ENCODE results near the gene BBOX1. TPM values are rescaled to one million over a fixed set of nuclear protein-coding genes. Genes with fewer than 3 reads are reported as not detected.
"Not testable (repeated sequence)": the region's sequence is repeated elsewhere in the genome, so short reads cannot be mapped to it uniquely, and the experiment has no call there.

BBOX1 gene
- total RNA-seq, 1 donor from 2014 or later = not detected

DNA sequence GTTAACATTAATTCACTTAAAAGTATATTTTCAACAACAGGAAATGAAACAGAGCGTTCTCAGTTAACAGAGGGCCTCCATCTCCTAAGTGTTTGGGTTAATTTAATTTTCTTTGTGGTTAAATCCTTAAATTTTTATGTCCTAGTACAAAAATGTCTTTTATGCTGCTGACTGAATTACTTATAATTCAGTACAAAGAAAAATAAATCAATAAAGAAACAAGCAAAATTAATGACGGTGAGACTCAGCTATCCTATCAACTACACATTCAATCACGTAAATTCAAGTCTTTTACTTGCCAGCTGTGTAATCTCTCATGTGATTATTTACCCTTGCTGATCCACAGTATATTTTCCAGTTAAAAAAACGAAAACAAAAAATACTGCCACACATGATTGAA, 81.4 kb downstream of the BBOX1 start:
- no peak overlapping the region for H3K27ac Mint-ChIP-seq (ENCODE audit: unreplicated experiment)
- no peaks in the 10 kb centered on the region for H3K4me1 Mint-ChIP-seq (ENCODE audit: low read depth, unreplicated experiment)
- H3K4me3 Mint-ChIP-seq (ENCODE audit: unreplicated experiment) = no peak overlapping the region
- no peak for DNase-seq
- no peaks in the 10 kb centered on the region for H3K9me3 Mint-ChIP-seq (ENCODE audit: unreplicated experiment)
- H3K36me3 Mint-ChIP-seq (ENCODE audit: unreplicated experiment) = no peaks in the 10 kb centered on the region
- TF ChIP-seq, protein P1, sequence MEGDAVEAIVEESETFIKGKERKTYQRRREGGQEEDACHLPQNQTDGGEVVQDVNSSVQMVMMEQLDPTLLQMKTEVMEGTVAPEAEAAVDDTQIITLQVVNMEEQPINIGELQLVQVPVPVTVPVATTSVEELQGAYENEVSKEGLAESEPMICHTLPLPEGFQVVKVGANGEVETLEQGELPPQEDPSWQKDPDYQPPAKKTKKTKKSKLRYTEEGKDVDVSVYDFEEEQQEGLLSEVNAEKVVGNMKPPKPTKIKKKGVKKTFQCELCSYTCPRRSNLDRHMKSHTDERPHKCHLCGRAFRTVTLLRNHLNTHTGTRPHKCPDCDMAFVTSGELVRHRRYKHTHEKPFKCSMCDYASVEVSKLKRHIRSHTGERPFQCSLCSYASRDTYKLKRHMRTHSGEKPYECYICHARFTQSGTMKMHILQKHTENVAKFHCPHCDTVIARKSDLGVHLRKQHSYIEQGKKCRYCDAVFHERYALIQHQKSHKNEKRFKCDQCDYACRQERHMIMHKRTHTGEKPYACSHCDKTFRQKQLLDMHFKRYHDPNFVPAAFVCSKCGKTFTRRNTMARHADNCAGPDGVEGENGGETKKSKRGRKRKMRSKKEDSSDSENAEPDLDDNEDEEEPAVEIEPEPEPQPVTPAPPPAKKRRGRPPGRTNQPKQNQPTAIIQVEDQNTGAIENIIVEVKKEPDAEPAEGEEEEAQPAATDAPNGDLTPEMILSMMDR (IDR thresholded peaks at IDR 0.05; ENCODE audit: partially characterized antibody, unreplicated experiment) = no peak
- H3K27me3 Mint-ChIP-seq (ENCODE audit: unreplicated experiment) = no peaks in the 10 kb centered on the region

GRCh38 chr11:27124514-27125264, 84.1 kb downstream of the BBOX1 start:
- no peak overlapping the region for H3K27ac Mint-ChIP-seq (ENCODE audit: unreplicated experiment)
- H3K36me3 Mint-ChIP-seq (ENCODE audit: unreplicated experiment) = peaks cover 5% of the 10 kb centered on the region
- no peak overlapping the region for H3K4me3 Mint-ChIP-seq (ENCODE audit: unreplicated experiment)

DNA sequence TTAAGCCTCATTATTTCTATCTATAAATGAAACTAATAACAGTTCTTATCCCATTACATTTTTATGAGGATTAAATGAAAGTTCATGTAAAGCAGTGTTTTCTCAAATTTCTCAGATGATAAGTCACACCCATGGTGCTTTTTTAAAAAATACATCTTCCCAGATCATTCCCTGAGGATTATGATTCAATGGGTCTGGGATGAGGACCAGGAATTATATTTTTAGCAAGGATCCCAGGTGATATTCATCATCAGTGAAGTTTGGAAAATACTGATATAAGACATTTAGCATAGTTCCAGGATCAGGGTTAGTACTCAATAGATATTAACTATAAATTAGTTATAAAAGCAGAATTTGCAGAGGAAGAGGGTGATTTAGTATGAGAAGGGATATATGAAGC, 89.1 kb downstream of the BBOX1 start:
- Mint-ChIP-seq H3K27ac (ENCODE audit: unreplicated experiment) (no peak overlapping the region), H3K27me3 (ENCODE audit: unreplicated experiment) (peaks cover 2% of the 10 kb centered on the region)
- TF ChIP-seq, protein P1 (IDR thresholded peaks at IDR 0.05; ENCODE audit: partially characterized antibody, unreplicated experiment) = no peak

More at GRCh38 chr11:27124514-27125264, 84.1 kb downstream of the BBOX1 start:
- no peaks in the 10 kb centered on the region for H3K4me1 Mint-ChIP-seq (ENCODE audit: low read depth, unreplicated experiment)
- TF ChIP-seq, protein P1 (IDR thresholded peaks at IDR 0.05; ENCODE audit: partially characterized antibody, unreplicated experiment) = no peak
- no peaks in the 10 kb centered on the region for H3K9me3 Mint-ChIP-seq (ENCODE audit: unreplicated experiment)
- no peak for DNase-seq
- peaks cover 2% of the 10 kb centered on the region for H3K27me3 Mint-ChIP-seq (ENCODE audit: unreplicated experiment)

DNA sequence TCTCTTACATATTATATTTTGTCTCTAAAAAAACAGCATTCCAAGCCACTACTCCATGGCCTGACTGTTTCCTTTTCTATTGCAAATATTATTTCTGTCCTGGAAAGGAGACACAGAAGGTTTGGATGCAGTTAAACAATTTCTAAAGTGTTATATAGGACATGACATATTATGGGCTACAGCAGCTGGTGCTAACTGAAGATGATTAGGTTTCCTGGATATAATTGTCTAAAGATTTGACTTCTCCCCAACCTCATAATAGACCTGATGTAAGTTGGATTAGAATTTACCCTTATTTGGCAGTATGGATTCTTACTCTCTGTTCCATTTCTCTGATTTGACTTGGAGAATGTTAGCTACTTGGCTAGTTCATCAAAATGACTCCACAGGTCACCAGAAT, 90.2 kb downstream of the BBOX1 start:
- TF ChIP-seq, protein P1 (IDR thresholded peaks at IDR 0.05; ENCODE audit: partially characterized antibody, unreplicated experiment) = no peak
- Mint-ChIP-seq H3K27ac (ENCODE audit: unreplicated experiment) (no peak overlapping the region), H3K9me3 (ENCODE audit: unreplicated experiment) (peaks cover 6% of the 10 kb centered on the region), H3K4me1 (ENCODE audit: low read depth, unreplicated experiment) (no peaks in the 10 kb centered on the region), H3K27me3 (ENCODE audit: unreplicated experiment) (peaks cover 2% of the 10 kb centered on the region), H3K4me3 (ENCODE audit: unreplicated experiment) (no peak overlapping the region), H3K36me3 (ENCODE audit: unreplicated experiment) (peaks cover 12% of the 10 kb centered on the region)
- DNase-seq = no peak

More for the DNA sequence above, 89.1 kb downstream of the BBOX1 start:
- Mint-ChIP-seq H3K4me1 (ENCODE audit: low read depth, unreplicated experiment) (no peaks in the 10 kb centered on the region), H3K36me3 (ENCODE audit: unreplicated experiment) (peaks cover 12% of the 10 kb centered on the region), H3K9me3 (ENCODE audit: unreplicated experiment) (peaks cover 4% of the 10 kb centered on the region), H3K4me3 (ENCODE audit: unreplicated experiment) (no peak overlapping the region)
- no peak for DNase-seq

DNA sequence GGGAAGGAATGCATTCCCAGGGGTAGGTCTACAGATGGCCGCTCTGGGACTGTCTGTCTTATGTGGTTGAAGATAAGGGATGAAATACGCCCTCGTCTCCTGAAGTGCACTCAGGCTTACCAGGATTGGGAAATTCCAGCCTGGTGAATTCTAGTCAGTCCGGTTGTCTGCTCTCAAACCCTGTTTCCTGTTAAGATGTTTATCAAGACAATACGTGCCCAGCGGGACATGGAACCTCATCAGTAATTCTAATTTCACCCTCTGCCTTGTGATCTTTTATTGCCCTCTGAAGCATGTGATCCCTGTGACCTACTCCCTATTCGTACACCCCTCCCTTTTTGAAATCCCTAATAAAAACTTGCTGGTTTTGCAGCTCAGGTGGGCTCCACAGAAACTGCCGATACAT, 95.3 kb downstream of the BBOX1 start:
- not testable (repeated sequence) for H3K4me1 Mint-ChIP-seq (ENCODE audit: low read depth, unreplicated experiment); H3K4me3 Mint-ChIP-seq (ENCODE audit: unreplicated experiment); DNase-seq; H3K9me3 Mint-ChIP-seq (ENCODE audit: unreplicated experiment); H3K27me3 Mint-ChIP-seq (ENCODE audit: unreplicated experiment); H3K27ac Mint-ChIP-seq (ENCODE audit: unreplicated experiment)
- peaks cover 16% of the 10 kb centered on the region for H3K36me3 Mint-ChIP-seq (ENCODE audit: unreplicated experiment)
